Breast epithelium (tissue), 4 donors: ENCODE data around the gene CHST9. TPM values are rescaled to one million over a fixed set of nuclear protein-coding genes. Genes with fewer than 3 reads are reported as not detected.
"Not testable (repeated sequence)": the region's sequence is repeated elsewhere in the genome, so short reads cannot be mapped to it uniquely, and the experiment has no call there.

Source experiments
- DNase-seq, 2 donors: peaks; one replicate each; pipeline ENCODE4 v3.0.0-alpha.2; 2019; ENCODE audit warnings: low spot score in 2 of 2
- H3K27ac ChIP-seq, 2 donors: fragments of 200-600 bp; sonication (generic) in 1 of 2; one replicate each; pipeline ENCODE4 v1.5.1; 2016 to 2019; ENCODE audit warnings: mild to moderate bottlenecking in 1 of 2
- H3K27me3 ChIP-seq, 2 donors: fragments of 200-600 bp; sonication (generic) in 1 of 2; one replicate each; pipeline versions ENCODE4 v1.5.1 to v1.6.0; 2017 to 2019; ENCODE audit warnings: control low read depth in 1 of 2, mild to moderate bottlenecking in 1 of 2
- H3K36me3 ChIP-seq: fragments of 200-600 bp; one replicate; pipeline ENCODE4 v1.5.1; 2019
- H3K4me1 ChIP-seq, 2 donors: fragments of 200-600 bp; sonication (generic); one replicate each; pipeline ENCODE4 v1.5.1; 2016 to 2019; ENCODE audit warnings: control low read depth in 1 of 2
- H3K4me3 ChIP-seq, 3 donors: fragments of 200-600 bp; sonication (generic); 1 replicate in 2 of 3; 2 replicates in 1 of 3; pipeline ENCODE4 v1.5.1; 2016 to 2019; ENCODE audit warnings: mild to moderate bottlenecking in 3 of 3, moderate library complexity in 2 of 3
- H3K9me3 ChIP-seq, 2 donors: fragments of 200-600 bp; sonication (generic) in 1 of 2; one replicate each; pipeline ENCODE4 v1.5.1; 2016 to 2019; ENCODE audit warnings: control low read depth in 1 of 2
- POLR2A ChIP-seq: fragments of 450-650 bp; IDR thresholded peaks from one replicate; pipeline ENCODE4 v1.6.1; 2016; ENCODE audit warnings: antibody characterized with exemption, mild to moderate bottlenecking, moderate library complexity
- POLR2AphosphoS5 ChIP-seq, 3 donors: sonication (generic); formaldehyde crosslinking; IDR thresholded peaks; one replicate each; pipeline ENCODE4 v1.6.1; 2017; ENCODE audit warnings: antibody characterized with exemption in 3 of 3
- intact Hi-C: fragments of 100-400 bp; cut with DNase I; formaldehyde crosslinking; loops from one replicate; pipeline ENCODE4 v1.15.1; 2023; ENCODE audit warnings: low total_unique reads
- total RNA-seq, 3 donors: library from RNA; depleted of rRNA; stranded (reverse); fragments of >200 nt; gene quantifications; one replicate each; pipeline ENCODE4 v1.1.0, GENCODE V29; 2016
- TF ChIP-seq, protein P1 (sequence below), 3 donors: fragments of 450-650 bp; IDR thresholded peaks; one replicate each; pipeline ENCODE4 v1.5.1; 2016 to 2017; ENCODE audit warnings: antibody characterized with exemption in 3 of 3, mild to moderate bottlenecking in 3 of 3, moderate library complexity in 3 of 3

The CHST9 gene
- total RNA-seq, 3 donors from 2014 or later = 1.6 to 8.5 TPM; not detected in 1

DNA sequence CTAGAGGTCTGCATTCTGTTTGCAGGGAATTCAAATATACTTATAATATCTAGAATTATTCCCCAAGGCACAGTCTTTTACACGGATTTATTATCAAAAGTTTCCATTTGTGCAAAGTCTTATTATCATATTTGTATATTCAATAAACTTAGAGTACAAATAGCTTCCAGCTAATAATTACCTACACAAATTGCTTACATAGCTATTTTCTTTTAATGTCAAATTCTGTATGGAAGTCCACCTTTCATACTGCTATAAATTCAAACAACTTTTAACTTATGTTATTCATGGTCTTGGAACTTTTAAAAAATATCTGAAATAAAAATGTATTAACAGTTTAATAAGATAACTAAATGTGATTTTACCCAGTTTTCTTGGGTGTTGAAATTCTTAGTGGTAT lies 13.1 kb downstream of the CHST9 start:
- Histone ChIP-seq H3K36me3 (no peaks in the 10 kb centered on the region), H3K9me3 (no peaks in the 10 kb centered on the region), H3K27ac (no peak overlapping the region), H3K27me3 (no peaks in the 10 kb centered on the region), H3K4me3 (no peak overlapping the region), H3K4me1 (no peaks in the 10 kb centered on the region)
- TF ChIP-seq POLR2AphosphoS5 (IDR thresholded peaks at IDR 0.05) (no peak), POLR2A (no peak)
- TF ChIP-seq, protein P1, sequence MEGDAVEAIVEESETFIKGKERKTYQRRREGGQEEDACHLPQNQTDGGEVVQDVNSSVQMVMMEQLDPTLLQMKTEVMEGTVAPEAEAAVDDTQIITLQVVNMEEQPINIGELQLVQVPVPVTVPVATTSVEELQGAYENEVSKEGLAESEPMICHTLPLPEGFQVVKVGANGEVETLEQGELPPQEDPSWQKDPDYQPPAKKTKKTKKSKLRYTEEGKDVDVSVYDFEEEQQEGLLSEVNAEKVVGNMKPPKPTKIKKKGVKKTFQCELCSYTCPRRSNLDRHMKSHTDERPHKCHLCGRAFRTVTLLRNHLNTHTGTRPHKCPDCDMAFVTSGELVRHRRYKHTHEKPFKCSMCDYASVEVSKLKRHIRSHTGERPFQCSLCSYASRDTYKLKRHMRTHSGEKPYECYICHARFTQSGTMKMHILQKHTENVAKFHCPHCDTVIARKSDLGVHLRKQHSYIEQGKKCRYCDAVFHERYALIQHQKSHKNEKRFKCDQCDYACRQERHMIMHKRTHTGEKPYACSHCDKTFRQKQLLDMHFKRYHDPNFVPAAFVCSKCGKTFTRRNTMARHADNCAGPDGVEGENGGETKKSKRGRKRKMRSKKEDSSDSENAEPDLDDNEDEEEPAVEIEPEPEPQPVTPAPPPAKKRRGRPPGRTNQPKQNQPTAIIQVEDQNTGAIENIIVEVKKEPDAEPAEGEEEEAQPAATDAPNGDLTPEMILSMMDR (IDR thresholded peaks at IDR 0.05) = no peak
- intact Hi-C loops = no loop called here
- no peak for DNase-seq

DNA sequence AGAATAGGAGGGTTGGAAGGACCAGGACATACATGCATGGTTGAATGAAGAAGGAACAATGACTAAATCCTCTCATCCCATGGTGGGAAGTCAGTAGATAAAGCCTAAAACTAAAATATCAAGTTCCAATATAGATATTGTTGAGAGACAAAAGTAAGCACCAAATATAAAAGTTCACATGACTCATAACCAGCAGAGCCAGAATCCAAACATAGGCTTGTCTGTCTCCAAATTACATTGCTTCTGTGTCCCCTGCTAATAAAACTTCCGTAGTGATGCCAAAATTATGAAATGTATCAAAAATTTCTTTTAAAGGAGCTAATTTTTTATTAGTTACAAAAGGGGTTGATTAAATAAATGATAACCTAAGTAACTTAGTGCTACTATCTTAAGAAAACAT lies 19.7 kb downstream of the CHST9 start:
- no peak for TF ChIP-seq POLR2AphosphoS5 (IDR thresholded peaks at IDR 0.05)
- no peak for TF ChIP-seq POLR2A
- TF ChIP-seq, protein P1 (IDR thresholded peaks at IDR 0.05) = no peak
- no peak for DNase-seq
- Histone ChIP-seq H3K4me1 (no peaks in the 10 kb centered on the region), H3K4me3 (no peak overlapping the region), H3K27ac (no peak overlapping the region), H3K9me3 (no peaks in the 10 kb centered on the region), H3K36me3 (no peaks in the 10 kb centered on the region), H3K27me3 (no peaks in the 10 kb centered on the region)
- intact Hi-C loops = no loop called here

DNA sequence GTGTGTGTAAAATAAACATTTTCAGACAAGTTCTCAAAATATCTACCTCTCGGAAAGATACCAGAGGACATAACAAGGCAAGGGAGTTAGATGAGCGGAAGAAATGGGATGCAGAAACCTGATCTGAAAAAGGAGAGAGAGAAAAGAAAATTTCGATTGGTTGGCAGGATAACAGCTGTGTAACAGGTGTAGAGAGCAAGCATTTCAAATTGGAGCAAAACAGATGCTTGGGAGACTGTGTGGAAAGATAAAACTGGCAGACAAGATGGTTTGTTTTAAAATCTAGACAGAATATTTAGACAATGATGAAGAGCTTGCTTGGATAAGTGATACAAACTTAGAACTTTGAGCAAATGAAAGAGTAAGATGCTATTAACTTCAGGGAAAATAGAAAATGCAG lies 20.2 kb downstream of the CHST9 start:
- no peak overlapping the region for H3K27ac ChIP-seq
- intact Hi-C loops = no loop called here
- H3K27me3 ChIP-seq = no peaks in the 10 kb centered on the region
- no peaks in the 10 kb centered on the region for H3K9me3 ChIP-seq
- TF ChIP-seq POLR2AphosphoS5 (IDR thresholded peaks at IDR 0.05) (no peak), POLR2A (no peak)
- TF ChIP-seq, protein P1 (IDR thresholded peaks at IDR 0.05) = no peak
- no peak for DNase-seq
- no peaks in the 10 kb centered on the region for H3K4me1 ChIP-seq
- no peaks in the 10 kb centered on the region for H3K36me3 ChIP-seq
- H3K4me3 ChIP-seq = no peak overlapping the region

DNA sequence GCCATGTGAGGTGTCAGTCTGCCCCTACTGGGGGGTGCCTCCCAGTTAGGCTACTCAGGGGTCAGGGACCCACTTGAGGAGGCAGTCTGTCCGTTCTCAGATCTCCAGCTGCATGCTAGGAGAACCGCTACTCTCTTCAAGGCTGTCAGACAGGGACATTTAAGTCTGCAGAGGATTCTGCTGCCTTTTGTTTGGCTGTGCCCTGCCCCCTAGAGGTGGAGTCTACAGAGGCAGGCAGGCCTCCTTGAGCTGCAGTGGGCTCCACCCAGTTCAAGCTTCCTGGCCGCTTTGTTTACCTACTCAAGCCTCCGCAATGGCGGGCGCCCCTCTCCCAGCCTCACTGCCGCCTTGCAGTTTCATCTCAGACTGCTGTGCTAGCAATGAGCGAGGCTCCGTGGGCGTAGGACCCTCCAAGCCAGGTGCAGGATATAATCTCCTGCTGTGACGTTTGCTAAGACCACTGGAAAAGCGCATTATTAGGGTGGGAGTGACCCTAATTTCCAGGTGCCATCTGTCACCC lies 21.9 kb downstream of the CHST9 start:
- H3K36me3 ChIP-seq, intact Hi-C loops, H3K27ac ChIP-seq, DNase-seq, H3K27me3 ChIP-seq, H3K4me1 ChIP-seq, H3K9me3 ChIP-seq, H3K4me3 ChIP-seq: not testable (repeated sequence)

DNA sequence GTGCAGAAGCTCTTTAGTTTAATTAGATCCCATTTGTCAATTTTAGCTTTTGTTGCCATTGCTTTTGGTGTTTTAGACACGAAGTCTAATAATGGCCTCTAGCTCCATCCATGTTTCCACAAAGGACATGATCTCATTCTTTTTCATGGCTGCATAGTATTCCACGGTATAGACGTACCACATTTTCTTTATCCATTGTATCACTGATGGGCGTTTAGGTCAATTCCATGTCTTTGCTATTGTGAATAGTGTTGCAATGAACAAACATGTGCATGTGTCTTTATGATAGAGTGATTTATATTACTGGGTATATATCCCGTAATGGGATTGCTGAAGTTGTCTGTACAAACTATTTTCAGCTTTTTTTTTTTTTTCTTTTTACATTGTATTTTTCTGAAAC lies 35.9 kb downstream of the CHST9 start:
- DNase-seq, intact Hi-C loops, H3K27ac ChIP-seq, H3K9me3 ChIP-seq, H3K27me3 ChIP-seq, H3K4me1 ChIP-seq, H3K36me3 ChIP-seq, H3K4me3 ChIP-seq: not testable (repeated sequence)

DNA sequence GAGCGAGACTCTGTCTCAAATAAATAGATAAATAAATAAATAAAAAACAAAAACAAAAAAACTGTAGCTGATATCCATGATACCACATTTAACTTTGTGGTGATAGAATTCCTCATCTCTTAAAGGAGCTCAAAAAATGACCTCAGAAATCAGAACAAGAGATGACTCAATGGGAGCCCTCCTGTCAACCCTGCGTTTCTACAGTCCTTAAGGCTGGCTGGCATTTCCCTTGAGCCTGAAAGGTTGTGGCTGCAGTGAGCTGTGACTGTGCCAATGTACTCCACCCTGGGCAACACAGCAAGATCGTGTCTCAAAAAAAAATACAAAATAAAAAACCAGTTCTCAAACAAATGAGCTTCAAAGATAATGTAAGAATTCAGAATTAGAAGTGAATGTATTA lies 40.4 kb downstream of the CHST9 start:
- Histone ChIP-seq H3K9me3 (peaks cover 0 to 3% of the 10 kb centered on the region in 2 donors), H3K4me1 (no peaks in the 10 kb centered on the region), H3K4me3 (no peak overlapping the region), H3K27ac (no peak overlapping the region), H3K27me3 (no peaks in the 10 kb centered on the region), H3K36me3 (no peaks in the 10 kb centered on the region)
- no peak for TF ChIP-seq POLR2AphosphoS5 (IDR thresholded peaks at IDR 0.05)
- TF ChIP-seq, protein P1 (IDR thresholded peaks at IDR 0.05) = no peak
- TF ChIP-seq POLR2A = no peak
- intact Hi-C loops = no loop called here
- no peak for DNase-seq
